Fibroblast of lung (primary cell): ENCODE measurements around the gene CCDC195.

Experiments used
- EZH2 ChIP-seq: IDR thresholded peaks from 2 replicates; pipeline ENCODE4 v1.5.1; 2012; ENCODE audit warnings: low read length, control low read depth, mild to moderate bottlenecking; ENCODE audit errors: missing control alignments
- TF ChIP-seq, protein P1 (sequence below), 2 donors: IDR thresholded peaks in 1 of 2; conservative IDR thresholded peaks in 1 of 2; 1 replicate in 1 of 2; 2 replicates in 1 of 2; pipeline ENCODE4 v1.5.1; 2011 to 2012; ENCODE audit warnings: low read length in 2 of 2, control low read depth in 1 of 2, inconsistent platforms in 1 of 2, low read depth in 1 of 2, mild to moderate bottlenecking in 1 of 2

DNA sequence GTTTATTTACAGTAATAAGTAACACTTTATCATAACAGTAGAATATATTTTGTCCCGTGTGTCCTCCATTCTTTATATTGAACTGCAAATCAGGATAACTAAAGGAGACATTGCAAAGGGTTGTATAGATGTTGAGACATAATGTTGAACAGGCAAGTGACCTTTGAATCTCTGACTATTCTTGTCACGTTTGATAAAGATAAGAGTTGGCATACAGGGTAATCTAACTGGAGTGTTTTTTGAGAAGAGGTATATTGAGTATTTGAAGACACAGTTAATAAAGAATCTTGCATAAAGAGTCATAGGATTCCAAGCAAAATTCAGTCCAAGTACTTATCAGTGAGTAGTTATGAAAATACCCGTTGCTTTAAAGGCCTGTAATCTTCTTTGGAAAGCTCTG, 21.7 kb downstream of the CCDC195 start:
- TF ChIP-seq, protein P1, sequence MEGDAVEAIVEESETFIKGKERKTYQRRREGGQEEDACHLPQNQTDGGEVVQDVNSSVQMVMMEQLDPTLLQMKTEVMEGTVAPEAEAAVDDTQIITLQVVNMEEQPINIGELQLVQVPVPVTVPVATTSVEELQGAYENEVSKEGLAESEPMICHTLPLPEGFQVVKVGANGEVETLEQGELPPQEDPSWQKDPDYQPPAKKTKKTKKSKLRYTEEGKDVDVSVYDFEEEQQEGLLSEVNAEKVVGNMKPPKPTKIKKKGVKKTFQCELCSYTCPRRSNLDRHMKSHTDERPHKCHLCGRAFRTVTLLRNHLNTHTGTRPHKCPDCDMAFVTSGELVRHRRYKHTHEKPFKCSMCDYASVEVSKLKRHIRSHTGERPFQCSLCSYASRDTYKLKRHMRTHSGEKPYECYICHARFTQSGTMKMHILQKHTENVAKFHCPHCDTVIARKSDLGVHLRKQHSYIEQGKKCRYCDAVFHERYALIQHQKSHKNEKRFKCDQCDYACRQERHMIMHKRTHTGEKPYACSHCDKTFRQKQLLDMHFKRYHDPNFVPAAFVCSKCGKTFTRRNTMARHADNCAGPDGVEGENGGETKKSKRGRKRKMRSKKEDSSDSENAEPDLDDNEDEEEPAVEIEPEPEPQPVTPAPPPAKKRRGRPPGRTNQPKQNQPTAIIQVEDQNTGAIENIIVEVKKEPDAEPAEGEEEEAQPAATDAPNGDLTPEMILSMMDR (conservative IDR thresholded peaks at IDR 0.05 in 1 of 2, IDR thresholded peaks at IDR 0.05 in 1 of 2; ENCODE audit: low read depth in 1 of 2, low read length in 2 of 2): no peak
- TF ChIP-seq EZH2: no peak
